ENCODE results near the gene CMTM2. TPM values are rescaled to one million over a fixed set of nuclear protein-coding genes. Genes with fewer than 3 reads are reported as not detected.

The CMTM2 gene
- total RNA-seq, 1 donor from 2014 or later = not detected

DNA sequence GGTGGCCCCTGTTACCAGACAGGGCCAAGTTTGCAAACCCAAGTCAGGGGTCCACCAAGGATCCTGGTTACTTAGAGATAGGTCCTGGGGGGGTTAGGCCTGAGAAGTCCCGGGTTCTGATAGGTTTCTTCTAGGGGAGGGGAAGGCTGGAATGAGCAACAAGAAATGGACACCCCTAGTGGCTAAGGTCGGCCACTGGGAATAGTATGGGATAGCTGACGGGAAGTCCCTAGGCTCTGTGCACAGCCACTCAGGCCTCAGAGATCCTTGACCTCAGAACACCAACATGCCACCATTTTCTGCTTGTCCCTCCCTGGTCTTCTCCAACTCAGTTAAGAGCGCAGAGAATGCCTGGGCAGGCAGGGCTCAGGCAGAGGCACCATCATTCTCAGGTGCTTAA, 42.7 kb upstream of the CMTM2 start:
- Mint-ChIP-seq H3K36me3 (peaks cover 13% of the 10 kb centered on the region), H3K27ac (no peak overlapping the region), H3K27me3 (ENCODE audit: insufficient read depth, low read depth) (peaks cover 3% of the 10 kb centered on the region), H3K4me1 (peaks cover 6% of the 10 kb centered on the region), H3K9me3 (no peaks in the 10 kb centered on the region), H3K4me3 (no peak overlapping the region)
- Histone ChIP-seq H3F3A (ENCODE audit: low read depth) (no peaks in the 10 kb centered on the region), H3K27me3 (no peaks in the 10 kb centered on the region), H3K27ac (no peak overlapping the region), H2AFZ (replicated peaks) (no peak overlapping the region), H3K9ac (no peak overlapping the region), H3K79me2 (ENCODE audit: low read depth) (no peaks in the 10 kb centered on the region), H3K4me2 (no peak overlapping the region), H3K36me3 (no peaks in the 10 kb centered on the region), H3K4me3 (no peak overlapping the region), H3K4me1 (no peaks in the 10 kb centered on the region), H4K20me1 (ENCODE audit: low read depth) (no peaks in the 10 kb centered on the region), H3K9me3 (ENCODE audit: low read depth) (no peaks in the 10 kb centered on the region)
- no peak for DNase-seq (ENCODE audit: low spot score)
- TF ChIP-seq, protein P1, sequence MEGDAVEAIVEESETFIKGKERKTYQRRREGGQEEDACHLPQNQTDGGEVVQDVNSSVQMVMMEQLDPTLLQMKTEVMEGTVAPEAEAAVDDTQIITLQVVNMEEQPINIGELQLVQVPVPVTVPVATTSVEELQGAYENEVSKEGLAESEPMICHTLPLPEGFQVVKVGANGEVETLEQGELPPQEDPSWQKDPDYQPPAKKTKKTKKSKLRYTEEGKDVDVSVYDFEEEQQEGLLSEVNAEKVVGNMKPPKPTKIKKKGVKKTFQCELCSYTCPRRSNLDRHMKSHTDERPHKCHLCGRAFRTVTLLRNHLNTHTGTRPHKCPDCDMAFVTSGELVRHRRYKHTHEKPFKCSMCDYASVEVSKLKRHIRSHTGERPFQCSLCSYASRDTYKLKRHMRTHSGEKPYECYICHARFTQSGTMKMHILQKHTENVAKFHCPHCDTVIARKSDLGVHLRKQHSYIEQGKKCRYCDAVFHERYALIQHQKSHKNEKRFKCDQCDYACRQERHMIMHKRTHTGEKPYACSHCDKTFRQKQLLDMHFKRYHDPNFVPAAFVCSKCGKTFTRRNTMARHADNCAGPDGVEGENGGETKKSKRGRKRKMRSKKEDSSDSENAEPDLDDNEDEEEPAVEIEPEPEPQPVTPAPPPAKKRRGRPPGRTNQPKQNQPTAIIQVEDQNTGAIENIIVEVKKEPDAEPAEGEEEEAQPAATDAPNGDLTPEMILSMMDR (IDR thresholded peaks at IDR 0.05) = no peak

DNA sequence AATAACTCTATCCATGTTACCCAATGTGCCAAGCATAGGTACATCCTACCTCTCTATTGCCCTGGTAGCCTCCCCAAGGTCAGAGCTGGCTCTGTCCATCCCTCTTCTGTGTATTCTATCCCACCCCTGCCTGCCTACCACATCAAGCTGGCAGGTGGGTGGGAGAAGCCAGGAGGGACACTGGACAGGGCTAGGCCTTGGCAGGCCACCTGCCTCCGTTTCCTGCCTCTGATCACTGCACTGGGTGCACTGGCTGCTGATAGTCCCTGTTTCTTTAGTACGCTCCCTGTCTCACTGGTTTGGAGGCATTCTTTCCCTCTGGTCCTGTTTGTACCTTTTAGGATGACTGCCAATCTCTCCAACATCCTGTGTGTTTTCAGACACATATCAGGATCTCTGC, 42.0 kb upstream of the CMTM2 start:
- Mint-ChIP-seq H3K9me3 (no peaks in the 10 kb centered on the region), H3K36me3 (peaks cover 13% of the 10 kb centered on the region), H3K27ac (no peak overlapping the region), H3K4me1 (peaks cover 12% of the 10 kb centered on the region), H3K27me3 (ENCODE audit: insufficient read depth, low read depth) (peaks cover 3% of the 10 kb centered on the region), H3K4me3 (no peak overlapping the region)
- Histone ChIP-seq H3F3A (ENCODE audit: low read depth) (peaks cover 5% of the 10 kb centered on the region), H4K20me1 (ENCODE audit: low read depth) (no peaks in the 10 kb centered on the region), H3K4me2 (no peak overlapping the region), H3K27me3 (no peaks in the 10 kb centered on the region), H3K36me3 (no peaks in the 10 kb centered on the region), H3K4me3 (no peak overlapping the region), H3K9ac (no peak overlapping the region), H3K9me3 (ENCODE audit: low read depth) (no peaks in the 10 kb centered on the region), H3K79me2 (ENCODE audit: low read depth) (no peaks in the 10 kb centered on the region), H2AFZ (replicated peaks) (no peak overlapping the region), H3K4me1 (peaks cover 6% of the 10 kb centered on the region), H3K27ac (no peak overlapping the region)
- DNase-seq (ENCODE audit: low spot score) = no peak
- no peak for TF ChIP-seq EZH2phosphoT487 (IDR thresholded peaks at IDR 0.05)
- no peak for TF ChIP-seq EZH2 (IDR thresholded peaks at IDR 0.05)
- TF ChIP-seq, protein P1 (IDR thresholded peaks at IDR 0.05) = no peak

DNA sequence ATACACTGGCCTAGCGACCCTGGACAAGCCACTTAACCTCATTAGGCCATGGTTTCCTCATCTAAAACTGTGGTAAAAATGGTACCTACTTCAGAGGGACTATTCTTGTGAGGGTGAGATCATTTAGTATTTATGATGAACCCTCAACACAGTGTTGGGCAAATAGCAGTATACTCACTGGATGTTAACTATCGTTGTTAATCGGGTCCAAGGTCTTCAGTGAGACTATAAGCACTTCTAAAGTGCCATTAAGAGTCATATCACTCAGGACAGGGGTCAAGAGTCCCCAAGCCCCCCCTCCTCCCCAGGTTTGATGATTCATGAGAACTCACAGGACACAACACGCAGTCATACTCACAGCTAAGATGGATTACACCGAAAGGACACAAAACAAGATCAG, 40.4 kb upstream of the CMTM2 start:
- Histone ChIP-seq H3K27me3 (no peaks in the 10 kb centered on the region), H3K4me3 (no peak overlapping the region), H3K27ac (no peak overlapping the region), H3K36me3 (no peaks in the 10 kb centered on the region), H3K79me2 (ENCODE audit: low read depth) (no peaks in the 10 kb centered on the region), H2AFZ (replicated peaks) (no peak overlapping the region), H3K9ac (no peak overlapping the region), H3K9me3 (ENCODE audit: low read depth) (no peaks in the 10 kb centered on the region), H3F3A (ENCODE audit: low read depth) (peaks cover 6% of the 10 kb centered on the region), H4K20me1 (ENCODE audit: low read depth) (no peaks in the 10 kb centered on the region), H3K4me1 (peaks cover 9% of the 10 kb centered on the region), H3K4me2 (no peak overlapping the region)
- H3K9me3 Mint-ChIP-seq = no peaks in the 10 kb centered on the region
- H3K4me1 Mint-ChIP-seq = peaks cover 15% of the 10 kb centered on the region
- no peak for TF ChIP-seq EZH2phosphoT487 (IDR thresholded peaks at IDR 0.05)
- no peak for TF ChIP-seq EZH2 (IDR thresholded peaks at IDR 0.05)
- TF ChIP-seq, protein P1 (IDR thresholded peaks at IDR 0.05) = no peak
- H3K36me3 Mint-ChIP-seq = peaks cover 16% of the 10 kb centered on the region
- no peak overlapping the region for H3K4me3 Mint-ChIP-seq
- peaks cover 3% of the 10 kb centered on the region for H3K27me3 Mint-ChIP-seq (ENCODE audit: insufficient read depth, low read depth)
- H3K27ac Mint-ChIP-seq = no peak overlapping the region
- DNase-seq (ENCODE audit: low spot score) = no peak

All from neural progenitor cell (in vitro differentiated cells).